Keratinocyte (primary cell): Measurements from ENCODE around the gene VASH2. TPM values are rescaled to one million over a fixed set of nuclear protein-coding genes. Genes with fewer than 3 reads are reported as not detected.

Source experiments
- DNase-seq: peaks from one replicate; pipeline ENCODE4 v3.0.0-alpha.2; 2011; ENCODE audit warnings: low read depth, missing footprints, low spot score
- FAIRE-seq: peaks from 2 replicates; lab custom pipeline; 2011; peaks lifted over from hg19 to GRCh38; lab: Jason Lieb, UNC
- H2AFZ ChIP-seq: 2 replicates; pipeline ENCODE4 v1.6.0; 2012; ENCODE audit warnings: low read length, control low read depth, inconsistent platforms; ENCODE audit not compliant: control insufficient read depth
- H3K27ac ChIP-seq: 2 replicates; pipeline ENCODE4 v1.5.1; 2011; ENCODE audit warnings: low read length; ENCODE audit not compliant: control insufficient read depth, insufficient read depth
- H3K27me3 ChIP-seq: 3 replicates; pipeline ENCODE4 v1.6.0; 2011; ENCODE audit warnings: low read length; ENCODE audit not compliant: control insufficient read depth, insufficient read depth; ENCODE audit errors: extremely low read depth
- H3K36me3 ChIP-seq, 2 experiments: 2 replicates in 1 of 2; 3 replicates in 1 of 2; pipeline ENCODE4 v1.5.1; 2011; ENCODE audit warnings: low read length in 2 of 2, mild to moderate bottlenecking in 1 of 2; ENCODE audit not compliant: control insufficient read depth in 2 of 2, insufficient read depth in 2 of 2; ENCODE audit errors: extremely low read depth in 1 of 2
- H3K4me1 ChIP-seq: 3 replicates; pipeline ENCODE4 v1.5.1; 2011; ENCODE audit warnings: low read length; ENCODE audit not compliant: control insufficient read depth, insufficient read depth; ENCODE audit errors: extremely low read depth
- H3K4me2 ChIP-seq: 3 replicates; pipeline ENCODE4 v1.6.0; 2011; ENCODE audit warnings: low read depth, low read length; ENCODE audit not compliant: control insufficient read depth, insufficient read depth; ENCODE audit errors: extremely low read depth
- H3K4me3 ChIP-seq, 3 experiments: fragments of 200-600 bp in 1 of 3; sonication (generic) in 1 of 3; 2 replicates in 2 of 3; 3 replicates in 1 of 3; pipeline ENCODE4 v1.5.1; 2011 to 2016; ENCODE audit warnings: low read length in 3 of 3, mild to moderate bottlenecking in 3 of 3, control low read depth in 2 of 3, inconsistent platforms in 1 of 3, low read depth in 1 of 3, mixed read lengths in 1 of 3, mixed run types in 1 of 3, moderate library complexity in 1 of 3; ENCODE audit not compliant: control insufficient read depth in 2 of 3, insufficient read depth in 2 of 3; ENCODE audit errors: extremely low read depth in 1 of 3
- H3K79me2 ChIP-seq: 2 replicates; pipeline ENCODE4 v1.6.0; 2012; ENCODE audit warnings: low read length; ENCODE audit not compliant: control insufficient read depth, insufficient read depth
- H3K9ac ChIP-seq: 3 replicates; pipeline ENCODE4 v1.6.0; 2011; ENCODE audit warnings: low read length; ENCODE audit not compliant: control insufficient read depth, insufficient read depth; ENCODE audit errors: extremely low read depth
- H3K9me1 ChIP-seq: 3 replicates; pipeline ENCODE4 v1.6.0; 2011; ENCODE audit warnings: low read length; ENCODE audit not compliant: control insufficient read depth, insufficient read depth; ENCODE audit errors: extremely low read depth
- H3K9me3 ChIP-seq: 2 replicates; pipeline ENCODE4 v1.5.1; 2012; ENCODE audit warnings: low read depth, low read length; ENCODE audit not compliant: control insufficient read depth
- H4K20me1 ChIP-seq: 3 replicates; pipeline ENCODE4 v1.6.0; 2011; ENCODE audit warnings: low read length; ENCODE audit not compliant: control insufficient read depth, insufficient read depth; ENCODE audit errors: extremely low read depth
- CTCF ChIP-seq, 3 experiments: IDR thresholded peaks in 1 of 3; conservative IDR thresholded peaks in 1 of 3; optimal IDR thresholded peaks in 1 of 3; 2 replicates in 2 of 3; 3 replicates in 1 of 3; pipeline versions ENCODE3 to v1.5.1; 2011; ENCODE audit warnings: low read length in 3 of 3, mild to moderate bottlenecking in 3 of 3, moderate library complexity in 2 of 3, control low read depth in 1 of 3, inconsistent platforms in 1 of 3; ENCODE audit not compliant: insufficient read depth in 2 of 3; ENCODE audit errors: extremely low read depth in 1 of 3
- EZH2 ChIP-seq: IDR thresholded peaks from one replicate; pipeline ENCODE4 v1.6.1; 2012; ENCODE audit warnings: inconsistent platforms, mild to moderate bottlenecking, low read length, moderate library complexity
- dilution Hi-C: fragments of 300-500 bp; cut with MboI; formaldehyde crosslinking; loops from one replicate; pipeline ENCODE4 v1.7.0; 2020; ENCODE audit warnings: low sequenced_read_pairs; ENCODE audit not compliant: extremely low pct_ligation_motif_present
- polyA plus RNA-seq, 5 experiments: library from polyadenylated mRNA; depleted of rRNA in 3 of 5; stranded (reverse) in 3 of 5; stranded (forward) in 1 of 5; unstranded in 1 of 5; fragments of >200 nt; gene quantifications; 1 replicate in 1 of 5; 2 replicates in 3 of 5; 3 replicates in 1 of 5; pipeline versions ENCODE4 v1.2.1 to v1.2.3, GENCODE V29; 2011 to 2012; ENCODE audit warnings: missing spikeins in 2 of 5, low read depth in 1 of 5, low replicate concordance in 1 of 5

The VASH2 gene
- polyA plus RNA-seq, 1 donor (not counting 4 experiments of a cell fraction or from before 2014, with no cell fraction given): 0.04 TPM

DNA sequence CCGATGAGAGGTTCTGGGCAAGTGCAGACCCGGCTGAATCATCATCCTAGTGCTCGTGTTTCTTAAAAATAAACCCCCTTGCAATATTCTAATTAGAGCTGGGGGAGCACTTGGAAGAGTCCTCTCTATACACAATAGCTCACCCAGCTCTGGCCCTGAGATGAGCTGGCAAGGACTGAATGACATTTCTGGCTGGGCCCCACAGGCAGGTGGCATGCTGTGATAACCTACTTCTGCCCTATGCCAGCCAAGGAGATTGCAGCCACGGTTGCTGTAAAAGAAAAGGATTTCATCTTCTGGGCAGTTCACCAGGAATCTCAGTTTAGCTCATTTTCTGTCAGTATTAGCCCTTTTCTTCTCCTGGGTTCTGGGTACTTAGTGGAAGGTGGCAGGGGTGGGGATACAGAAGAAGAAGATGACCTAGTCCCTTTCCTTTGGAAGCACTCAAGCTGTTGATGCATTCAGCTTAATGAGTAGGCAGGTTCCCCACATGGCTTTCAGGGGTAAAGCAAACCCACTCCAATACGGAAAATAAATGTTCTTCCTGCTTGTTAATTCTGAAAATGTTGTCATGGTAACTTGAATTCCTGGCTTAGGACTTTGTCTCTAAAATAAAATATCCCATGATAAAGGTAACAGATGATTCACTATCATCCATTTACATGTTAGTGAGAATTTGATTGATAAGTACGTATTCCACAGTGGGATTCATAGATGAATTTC is 32.2 kb downstream of the VASH2 start:
- no peak for FAIRE-seq
- H3K4me3 ChIP-seq: no peak overlapping the region
- no peak for DNase-seq
- peaks cover 1% of the 10 kb centered on the region for H3K4me1 ChIP-seq
- H3K9me1 ChIP-seq: no peaks in the 10 kb centered on the region
- TF ChIP-seq EZH2: no peak
- TF ChIP-seq CTCF (optimal IDR thresholded peaks at IDR 0.05 in 1 of 3, IDR thresholded peaks at IDR 0.05 in 1 of 3, conservative IDR thresholded peaks at IDR 0.05 in 1 of 3; ENCODE audit: extremely low read depth in 1 of 3, insufficient read depth in 2 of 3, low read length in 3 of 3): no peak
- no peak overlapping the region for H2AFZ ChIP-seq
- H3K36me3 ChIP-seq: no peaks in the 10 kb centered on the region
- no peaks in the 10 kb centered on the region for H3K9me3 ChIP-seq
- dilution Hi-C loops: no loop called here
- no peak overlapping the region for H3K27ac ChIP-seq
- no peak overlapping the region for H3K4me2 ChIP-seq
- no peak overlapping the region for H3K9ac ChIP-seq
- no peaks in the 10 kb centered on the region for H3K27me3 ChIP-seq
- H3K79me2 ChIP-seq: no peaks in the 10 kb centered on the region
- no peaks in the 10 kb centered on the region for H4K20me1 ChIP-seq

- Histone ChIP-seq H2AFZ (no peak overlapping the region), H4K20me1 (no peaks in the 10 kb centered on the region), H3K4me1 (peaks cover 9% of the 10 kb centered on the region), H3K9me3 (no peaks in the 10 kb centered on the region), H3K27me3 (no peaks in the 10 kb centered on the region), H3K4me3 (no peak overlapping the region), H3K9me1 (no peaks in the 10 kb centered on the region), H3K36me3 (no peaks in the 10 kb centered on the region), H3K4me2 (no peak overlapping the region), H3K9ac (no peak overlapping the region), H3K27ac (no peak overlapping the region), H3K79me2 (no peaks in the 10 kb centered on the region)
- no peak for TF ChIP-seq EZH2
- FAIRE-seq (no peak), DNase-seq (no peak)
- dilution Hi-C loops: no loop called here
These were observed 33.1 kb downstream of the VASH2 start for GRCh38 chr1:212983482-212983881.
